Loucy (cell line): ENCODE data around the gene DNAJC2.

Experiments
- CTCF ChIP-seq: fragments of 200-600 bp; sonication (generic); conservative IDR thresholded peaks from 2 replicates; pipeline ENCODE4 v1.5.1; 2014; ENCODE audit warnings: mild to moderate bottlenecking, antibody characterized with exemption, low read length
- EZH2phosphoT487 ChIP-seq: fragments of 200-600 bp; IDR thresholded peaks from 2 replicates; pipeline ENCODE4 v1.6.1; 2018; ENCODE audit warnings: antibody characterized with exemption, mild to moderate bottlenecking, moderate library complexity, borderline replicate concordance

GRCh38 chr7:103348959-103349358 is 4.4 kb upstream of the DNAJC2 start:
- TF ChIP-seq CTCF (no peak), EZH2phosphoT487 (no peak)
